HG03432 (cell line): Measurements from ENCODE around the gene TGFBI.

Source experiments
- ATAC-seq: cut with Tn5 transposase; IDR thresholded peaks from one replicate; pipeline ENCODE4 v1.9.1; 2021; ENCODE audit warnings: mild to moderate bottlenecking, moderate library complexity; ENCODE audit not compliant: unreplicated experiment

Gene TGFBI

DNA sequence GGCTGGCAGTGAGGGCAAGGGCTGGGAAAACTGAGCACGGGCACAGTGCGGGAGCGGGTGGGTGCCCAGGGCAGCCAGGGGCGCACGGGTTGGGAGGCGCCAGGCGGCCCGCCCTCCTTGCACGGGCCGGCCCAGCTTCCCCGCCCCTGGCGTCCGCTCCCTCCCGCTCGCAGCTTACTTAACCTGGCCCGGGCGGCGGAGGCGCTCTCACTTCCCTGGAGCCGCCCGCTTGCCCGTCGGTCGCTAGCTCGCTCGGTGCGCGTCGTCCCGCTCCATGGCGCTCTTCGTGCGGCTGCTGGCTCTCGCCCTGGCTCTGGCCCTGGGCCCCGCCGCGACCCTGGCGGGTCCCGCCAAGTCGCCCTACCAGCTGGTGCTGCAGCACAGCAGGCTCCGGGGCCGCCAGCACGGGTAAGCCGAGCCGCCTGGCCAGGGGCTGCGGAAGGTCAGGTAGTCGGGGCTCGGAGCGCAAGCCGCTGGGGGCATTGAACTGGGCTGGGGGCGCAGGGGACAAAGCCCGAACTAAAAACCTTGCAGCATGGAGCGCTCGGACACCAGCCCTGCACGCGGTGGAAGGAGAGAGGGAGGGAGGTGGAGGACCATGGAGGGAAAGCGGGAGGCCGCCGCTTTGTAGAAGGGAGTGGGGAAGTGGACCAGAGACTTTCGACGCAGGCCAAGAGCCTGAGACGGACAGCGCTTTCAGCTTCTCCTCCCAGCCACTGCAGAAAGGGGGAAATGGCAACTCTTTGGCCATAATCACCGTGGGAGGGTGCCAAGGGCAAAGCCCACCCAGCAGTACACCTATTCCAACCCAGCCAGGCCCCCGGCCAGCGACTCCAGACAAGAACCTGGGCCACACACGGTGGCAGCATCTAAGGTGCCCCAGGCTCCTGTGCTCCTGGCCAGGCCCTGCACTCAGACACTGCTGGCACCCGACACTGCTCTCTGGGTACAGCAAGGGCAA, at the start of gene TGFBI:
Gene TGFBI, plus strand, starts transcription at position 207 of the 961 bp plus-strand sequence. Its CDS starts 68 bp downstream, at position 275.
- peak; percentile 71 for ATAC-seq

DNA sequence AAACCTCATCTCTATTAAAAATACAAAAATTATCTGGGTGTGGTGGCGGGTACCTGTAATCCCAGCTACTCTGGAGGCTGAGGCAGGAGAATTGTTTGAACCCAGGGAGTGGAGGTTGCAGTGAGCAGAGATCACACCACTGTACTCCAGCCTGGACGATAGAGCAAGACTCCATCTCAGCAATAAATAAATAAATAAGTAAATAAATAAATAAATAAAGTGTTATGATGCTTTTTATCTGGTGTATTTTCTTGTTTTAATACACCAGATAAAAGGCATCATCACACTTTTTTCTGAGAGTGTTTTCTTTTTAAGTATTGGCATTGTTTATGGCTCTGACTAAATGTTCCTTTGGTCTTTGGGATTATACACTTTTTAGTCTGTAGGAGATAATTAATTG, 49.8 kb upstream of the TGFBI start:
- no peak for ATAC-seq

DNA sequence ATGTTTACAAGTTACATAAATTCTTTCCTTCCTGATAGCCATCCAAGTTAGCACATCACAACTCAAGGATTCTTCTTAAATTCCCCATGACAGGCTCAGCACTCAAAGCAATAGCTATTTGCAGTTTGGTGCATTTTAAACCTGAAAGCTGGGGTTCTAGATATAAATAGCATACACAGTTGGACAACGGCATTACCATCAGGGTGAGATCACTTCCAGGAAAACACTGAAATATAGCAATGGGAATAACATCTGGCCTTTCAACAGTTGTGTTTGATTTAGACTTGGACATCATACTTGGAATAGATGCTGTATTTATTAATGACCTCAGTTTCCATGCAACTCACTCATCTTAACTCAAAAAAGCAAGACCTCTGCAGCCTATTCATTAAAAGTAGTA, 49.3 kb upstream of the TGFBI start:
- ATAC-seq, result no peak

DNA sequence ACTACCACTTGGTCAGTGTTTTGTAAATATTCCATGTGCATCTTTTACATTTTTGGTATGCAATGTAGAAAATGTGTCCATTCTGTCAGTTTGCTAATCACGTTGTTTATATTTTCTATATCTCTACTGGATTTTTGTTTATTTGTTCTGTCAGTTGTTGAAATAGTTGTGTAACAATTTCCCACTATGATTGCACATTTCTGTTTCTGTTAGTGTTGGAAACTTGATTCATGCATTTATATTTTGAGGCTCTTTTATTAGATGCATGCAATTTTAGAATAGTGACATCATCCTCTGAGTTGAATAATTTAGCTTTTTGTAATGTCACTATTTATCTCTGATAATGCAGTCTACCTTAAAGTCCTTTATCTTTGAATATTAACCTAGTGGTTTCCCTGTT, 48.2 kb upstream of the TGFBI start:
- no peak for ATAC-seq

DNA sequence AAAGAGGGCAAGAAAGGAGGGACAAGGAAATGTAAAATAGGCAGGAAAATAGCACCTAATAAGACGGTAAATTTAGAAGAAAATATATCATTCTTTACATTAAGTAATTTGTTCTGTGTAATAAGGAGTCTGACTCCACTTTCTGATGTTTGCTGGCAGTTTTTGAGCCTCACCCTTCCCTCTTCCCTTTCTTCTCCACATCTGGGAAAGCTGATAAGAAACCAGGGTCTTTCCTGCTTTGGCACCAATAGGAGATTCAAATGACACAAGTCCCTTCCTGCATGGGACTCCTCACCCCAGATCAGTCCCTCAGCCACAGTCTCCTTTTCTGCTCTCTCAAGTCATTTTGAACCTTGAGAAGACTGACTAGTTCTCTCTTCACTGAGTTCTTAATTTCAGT, 42.8 kb upstream of the TGFBI start:
- no peak for ATAC-seq

DNA sequence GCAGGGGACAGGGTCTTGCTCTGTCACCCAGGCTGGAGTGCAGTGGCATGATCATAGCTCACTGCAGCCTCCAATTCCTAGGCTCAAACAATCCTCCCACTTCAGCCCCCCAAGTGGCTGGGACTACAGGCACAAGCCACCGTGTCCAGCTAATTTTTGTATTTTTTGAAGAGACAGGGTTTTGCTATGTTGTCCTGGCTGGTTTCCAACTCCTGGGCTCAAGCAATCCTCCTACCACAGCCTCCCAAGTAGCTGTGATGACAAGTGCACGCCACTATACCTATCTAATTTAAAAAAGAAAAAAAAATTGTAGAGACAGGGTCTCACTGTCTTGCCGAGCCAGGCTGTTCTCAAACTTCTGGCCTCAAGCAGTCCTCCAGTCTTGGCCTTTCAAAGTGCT, 42.4 kb upstream of the TGFBI start:
- ATAC-seq, result no peak

DNA sequence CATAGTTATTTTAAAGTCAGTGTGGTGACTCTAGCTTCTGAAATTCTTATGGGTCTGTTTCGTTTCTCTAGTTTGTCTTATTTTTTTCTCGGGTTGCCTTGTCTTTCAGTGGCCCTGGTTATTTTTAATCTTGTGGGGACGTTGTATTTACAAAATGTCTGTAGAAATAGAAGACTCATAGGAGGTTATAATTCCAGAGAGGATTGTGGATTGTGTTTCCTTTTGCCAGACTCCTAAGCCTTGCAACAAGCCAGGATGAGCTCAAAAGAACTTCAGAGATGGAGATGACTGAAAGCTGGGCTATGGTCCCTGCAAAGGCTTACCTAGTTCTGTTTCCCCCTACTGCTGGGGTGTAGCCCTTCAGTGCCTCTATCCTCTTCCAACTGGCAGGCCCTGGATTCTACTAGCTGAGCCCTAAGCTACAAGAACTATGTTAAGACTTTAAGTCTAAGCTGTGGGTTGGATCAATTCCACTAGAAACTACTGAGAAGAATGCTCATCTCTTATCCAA, 41.8 kb upstream of the TGFBI start:
- ATAC-seq, result no peak

DNA sequence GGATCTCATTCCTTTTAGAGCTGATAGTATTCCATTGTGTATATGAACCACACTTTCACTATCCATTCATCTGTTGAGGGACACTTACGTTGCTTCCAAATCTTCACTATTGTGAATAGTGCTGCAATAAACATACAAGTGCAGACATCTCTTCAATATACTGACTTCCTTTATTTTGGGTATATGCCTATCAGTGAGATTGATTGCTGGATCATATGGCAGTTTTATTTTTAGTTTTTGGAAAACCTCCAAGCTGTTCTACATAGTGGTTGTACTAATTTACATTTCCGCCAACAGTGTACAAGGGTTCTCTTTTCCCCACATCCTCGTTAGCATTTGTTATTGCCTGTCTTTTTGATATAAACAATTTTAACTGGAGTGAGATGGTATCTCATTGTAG, 40.2 kb upstream of the TGFBI start:
- no peak for ATAC-seq

DNA sequence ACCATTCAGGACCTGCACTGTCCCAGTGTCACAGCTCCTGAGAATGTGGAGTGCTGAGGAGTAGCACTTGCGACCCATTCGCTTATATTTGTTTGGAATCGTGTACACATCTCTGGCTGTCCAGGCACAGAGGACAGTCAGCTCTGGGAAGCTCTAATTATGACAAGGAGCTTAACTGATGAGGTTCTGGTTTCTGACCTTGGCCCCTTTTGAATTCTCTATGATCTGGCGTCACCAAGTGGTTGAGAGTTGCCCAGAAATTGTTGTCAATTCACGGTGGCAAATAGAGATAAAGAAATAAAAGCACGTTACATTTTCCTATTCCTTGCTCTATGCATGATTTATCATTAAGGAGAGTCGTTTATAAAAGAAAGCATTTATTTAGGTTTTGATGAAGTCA, 39.1 kb upstream of the TGFBI start:
- no peak for ATAC-seq

DNA sequence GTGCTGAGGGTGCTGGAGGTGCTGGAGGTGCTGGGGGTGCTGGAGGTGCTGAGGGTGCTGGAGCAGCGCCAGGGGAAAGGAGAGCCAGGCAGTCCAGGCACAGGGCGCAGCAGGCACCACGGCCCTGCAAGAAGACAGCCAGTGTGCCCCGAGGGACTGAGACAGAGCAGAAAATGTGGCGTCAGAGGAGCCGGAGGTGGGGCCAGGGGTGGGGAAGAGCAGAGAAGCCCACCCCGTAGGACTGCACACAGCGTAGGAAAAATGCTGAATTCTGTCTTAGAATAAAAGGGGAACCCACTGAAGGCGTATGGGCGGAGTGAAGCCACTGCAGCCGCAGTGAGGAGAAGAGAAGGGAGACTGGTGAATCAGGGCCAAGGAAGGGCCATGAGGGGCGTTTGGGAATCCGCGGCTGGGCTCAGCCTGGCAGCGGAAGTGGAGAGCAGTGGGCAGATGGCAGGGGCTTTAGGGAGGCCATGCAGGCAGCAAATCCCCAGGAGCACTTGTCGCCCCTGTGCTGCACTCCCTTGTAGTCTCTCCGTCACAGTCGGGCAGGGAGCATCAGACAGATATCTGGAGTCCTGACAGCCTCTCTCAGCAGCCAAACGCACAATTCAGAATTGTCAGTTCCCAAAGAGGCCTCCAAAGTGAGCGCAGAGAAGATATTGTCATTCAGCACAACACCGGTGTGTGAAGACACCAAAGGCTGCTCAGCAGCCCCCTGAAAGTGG, 38.1 kb upstream of the TGFBI start:
- no peak for ATAC-seq

DNA sequence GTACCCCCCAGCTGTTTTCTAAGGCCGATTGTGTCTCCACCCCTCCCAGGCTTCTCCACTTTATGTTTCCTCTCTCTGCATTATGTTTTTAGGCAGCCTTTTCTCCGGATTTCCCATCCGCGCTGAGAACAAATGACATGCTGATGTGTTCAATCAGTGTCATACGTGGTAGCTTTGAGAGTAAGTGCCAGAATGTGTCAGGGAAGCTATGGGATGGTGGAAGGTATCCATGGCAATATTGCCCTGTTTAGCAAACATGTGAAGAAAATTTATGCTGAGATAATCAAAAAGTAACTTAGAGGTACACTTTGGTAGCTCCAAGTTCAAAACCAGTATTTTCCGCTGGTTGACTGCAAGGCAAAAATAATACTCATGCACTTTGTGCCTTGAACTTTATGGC, 37.4 kb upstream of the TGFBI start:
- no peak for ATAC-seq

DNA sequence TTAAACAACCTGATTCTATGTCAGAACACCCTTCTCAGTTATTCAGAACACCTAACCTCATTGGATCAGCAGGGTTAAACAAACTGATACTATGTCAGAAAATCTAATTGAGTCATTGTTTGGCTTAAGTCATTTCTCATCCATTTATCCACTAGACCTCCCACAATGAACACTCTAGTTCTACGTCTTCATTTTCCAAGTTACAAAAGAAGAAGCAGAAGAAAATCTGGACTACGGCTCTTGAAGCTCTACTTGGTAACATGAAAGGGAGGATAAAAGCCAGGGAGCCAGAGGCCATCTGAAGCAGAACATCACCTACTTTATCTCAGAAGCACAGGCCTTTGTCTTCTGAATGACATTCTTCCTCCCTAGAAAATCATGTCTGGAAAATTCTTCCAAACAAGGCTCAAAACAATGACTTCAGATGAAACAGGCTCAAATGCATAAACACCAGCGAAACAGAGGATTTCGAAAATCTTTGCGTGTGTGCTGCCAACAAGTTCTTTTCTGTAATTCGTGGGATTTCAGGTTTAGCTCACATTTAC, 35.4 kb upstream of the TGFBI start:
- ATAC-seq, result no peak

DNA sequence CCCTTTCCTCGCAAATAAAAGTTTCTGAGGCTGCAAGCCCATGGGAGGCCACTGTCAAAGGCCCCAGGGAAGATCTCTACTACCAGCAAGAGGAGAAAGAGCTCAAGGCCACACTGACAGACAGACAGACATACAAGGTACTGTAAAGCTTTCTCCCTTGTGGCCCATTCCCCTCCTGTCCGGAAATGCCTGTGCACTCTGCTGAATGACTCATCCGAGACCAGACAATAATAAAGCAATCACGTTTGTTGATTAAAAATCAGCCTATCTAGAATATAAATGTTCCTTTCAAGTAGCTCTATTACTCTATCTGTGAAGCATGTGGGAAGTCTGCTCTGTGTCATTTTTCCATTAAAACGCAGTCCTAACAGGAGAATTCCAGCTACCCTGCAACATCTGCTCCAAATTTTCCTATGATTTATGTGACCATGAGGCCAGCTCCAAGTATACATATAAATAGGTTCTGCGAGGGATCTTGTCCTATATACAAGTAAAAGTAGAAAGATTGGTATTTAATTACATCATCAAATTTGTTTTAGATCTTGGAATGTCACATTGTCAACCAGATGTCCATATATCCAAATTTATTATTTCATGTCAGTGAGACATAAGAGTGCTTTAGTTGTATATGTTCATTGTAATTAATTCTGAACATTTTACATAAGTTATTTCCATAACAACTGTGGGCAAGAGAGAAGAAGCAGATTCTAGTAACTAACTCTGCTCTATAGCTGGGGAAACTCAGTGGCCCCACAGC, 34.7 kb upstream of the TGFBI start:
- no peak for ATAC-seq

DNA sequence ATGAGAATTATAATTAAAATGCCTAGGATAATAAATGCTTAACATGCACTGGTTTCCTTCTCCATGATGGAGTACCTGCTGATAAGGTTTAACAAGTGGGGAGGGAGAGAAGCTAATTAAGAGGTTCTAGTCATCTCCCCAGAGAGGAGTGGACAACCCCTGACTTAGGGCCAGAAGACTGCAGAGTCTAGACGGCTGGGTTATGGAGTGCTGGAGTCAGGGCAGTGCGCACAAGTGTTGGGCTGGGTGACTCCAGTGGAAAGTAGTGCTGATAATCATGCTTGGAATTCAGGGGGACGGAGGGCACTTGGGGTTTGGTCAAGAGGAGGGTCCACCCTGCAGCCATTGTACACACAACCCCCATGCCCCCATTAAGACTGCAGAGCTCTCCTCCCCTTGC, 32.8 kb upstream of the TGFBI start:
- no peak for ATAC-seq

DNA sequence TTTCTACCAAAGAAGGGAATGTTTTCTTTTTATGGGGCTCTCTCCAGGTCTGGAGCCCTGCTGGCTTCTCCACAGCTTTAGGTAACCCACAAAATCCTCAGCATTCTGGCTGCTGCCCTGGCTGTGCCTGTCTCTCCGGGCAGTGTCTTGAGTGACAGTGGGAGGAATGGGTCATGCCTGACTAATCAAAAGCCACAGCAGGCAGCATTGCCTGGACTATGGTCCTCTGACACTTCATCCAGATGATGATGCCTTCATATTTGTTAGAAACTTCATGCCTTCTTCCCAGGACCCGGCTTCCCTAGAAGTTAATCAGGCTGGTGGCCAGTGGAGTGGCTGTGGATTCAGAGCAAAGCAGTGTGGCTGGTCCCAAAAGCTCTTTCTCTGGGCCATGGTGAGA, 32.2 kb upstream of the TGFBI start:
- ATAC-seq, result no peak

DNA sequence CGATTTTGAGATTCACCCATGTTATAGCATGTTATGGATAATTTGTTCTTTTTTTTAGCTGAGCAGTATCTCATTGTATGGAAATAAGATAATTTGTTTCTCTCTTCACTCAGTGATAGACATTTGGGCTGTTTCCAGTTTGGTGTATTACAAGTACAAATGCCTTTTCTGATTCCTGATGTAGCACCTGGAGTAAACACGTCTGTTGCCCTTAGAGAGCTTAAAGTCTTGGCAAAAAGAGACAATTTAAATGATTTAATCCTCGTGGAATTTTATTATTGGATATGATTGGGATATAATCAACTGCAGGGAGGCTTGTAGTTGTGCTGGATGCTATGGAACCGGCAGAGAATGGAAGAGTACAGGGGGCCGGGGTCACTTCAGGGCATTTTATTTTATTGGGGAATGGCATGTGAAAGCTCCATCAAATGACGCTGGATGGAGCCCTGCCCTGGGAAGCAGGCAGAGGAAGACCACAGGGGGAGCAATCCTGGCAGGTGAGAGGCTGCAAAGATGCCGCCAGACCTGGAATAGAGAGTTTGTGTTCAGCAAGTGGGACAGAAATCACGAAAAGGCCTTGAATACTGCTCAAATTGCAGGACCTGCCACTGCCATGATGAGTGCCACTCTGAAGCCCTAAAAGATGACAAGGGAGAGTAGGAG, 31.0 kb upstream of the TGFBI start:
- no peak for ATAC-seq

DNA sequence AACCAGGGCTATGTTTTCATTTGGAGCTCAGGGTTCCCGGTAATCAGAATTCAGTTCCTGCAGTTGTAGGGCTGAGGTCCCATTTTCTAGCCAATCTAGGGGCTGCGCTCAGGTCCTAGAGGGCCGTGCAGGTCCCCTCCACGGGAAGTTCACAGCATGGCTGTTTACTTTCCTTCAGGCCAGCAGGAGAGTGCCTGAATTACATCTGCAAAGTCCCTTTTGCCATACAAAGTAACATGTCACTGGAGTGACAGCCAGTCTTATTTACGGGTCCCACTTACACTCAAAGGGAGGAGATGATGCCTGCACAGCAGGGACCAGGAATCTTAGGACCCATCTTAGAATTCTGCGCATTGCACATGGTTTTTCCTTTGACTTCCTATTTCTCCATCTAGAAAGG, 29.9 kb upstream of the TGFBI start:
- no peak for ATAC-seq

DNA sequence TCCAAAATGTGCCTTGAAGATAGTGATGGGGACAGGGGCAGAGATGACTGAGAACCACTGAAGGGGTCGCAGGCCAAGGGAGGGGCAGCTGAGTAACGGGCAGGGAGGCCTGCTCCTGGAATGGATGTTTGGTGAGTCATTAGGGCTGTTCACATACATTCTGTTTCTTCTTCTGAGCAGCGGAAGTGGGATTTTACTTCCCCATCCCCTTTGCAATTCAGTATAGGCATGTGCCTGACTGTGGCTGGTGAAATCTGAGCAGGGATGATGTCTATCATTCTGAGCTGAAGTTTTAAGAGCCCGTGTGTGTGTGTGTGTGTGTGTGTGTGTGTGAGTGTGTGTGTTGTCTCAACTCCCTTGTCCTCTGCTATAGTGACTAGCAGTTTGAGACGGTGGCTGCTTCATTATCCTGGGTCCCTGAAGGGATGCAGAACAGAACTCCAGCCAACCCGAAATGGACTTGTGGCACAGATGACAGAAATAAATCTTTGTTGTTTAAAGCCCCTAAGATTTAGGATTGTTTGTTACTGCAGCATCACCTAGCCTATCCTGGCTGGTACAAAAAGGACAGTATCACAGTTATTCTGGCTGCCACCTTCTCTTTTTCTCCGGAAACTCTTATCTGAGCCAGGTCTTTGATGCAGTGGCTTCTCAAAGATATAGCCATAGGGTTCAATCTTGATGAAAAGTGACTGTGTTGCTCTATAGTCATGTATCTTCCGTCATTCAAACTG, 29.2 kb upstream of the TGFBI start:
- no peak for ATAC-seq

DNA sequence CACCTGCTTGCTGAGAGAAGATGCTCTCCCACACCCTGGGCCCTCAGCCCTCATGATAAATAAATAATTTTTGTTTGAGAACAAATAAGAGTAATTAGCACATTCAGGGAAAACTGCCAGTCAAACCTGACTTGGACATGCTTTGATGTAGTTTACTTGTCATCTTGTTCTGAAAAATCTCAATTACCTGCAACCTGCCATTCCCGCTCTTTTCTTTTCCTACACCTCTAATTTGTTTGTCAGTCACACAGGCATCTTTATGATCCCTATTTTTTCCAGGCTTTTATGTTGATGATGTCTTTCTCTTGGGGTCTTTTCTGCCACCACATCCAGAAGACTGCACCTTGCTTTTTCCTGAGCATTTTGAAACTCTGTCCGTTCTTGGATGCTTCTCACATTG, 28.6 kb upstream of the TGFBI start:
- no peak for ATAC-seq

DNA sequence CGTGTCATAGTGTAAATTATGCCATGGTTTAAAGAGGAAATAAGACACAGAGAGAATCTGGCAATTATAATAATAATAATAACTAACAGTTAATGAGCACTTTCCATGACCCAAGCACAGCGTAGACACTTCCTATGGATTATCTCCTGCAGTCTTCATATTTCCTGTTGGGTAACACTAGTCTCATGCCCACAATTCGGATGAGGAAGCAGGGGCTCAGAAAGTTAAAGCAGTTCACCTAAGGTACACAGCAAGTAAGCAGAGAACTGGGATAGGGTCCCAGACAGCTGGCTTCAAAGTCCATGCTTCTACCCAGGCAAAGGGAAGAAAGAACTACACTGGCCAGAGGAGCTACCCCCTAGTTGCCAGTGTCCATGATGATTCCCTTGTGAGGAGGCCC, 27.9 kb upstream of the TGFBI start:
- no peak for ATAC-seq
